ENCODE data around the gene SNCAIP.

DNA sequence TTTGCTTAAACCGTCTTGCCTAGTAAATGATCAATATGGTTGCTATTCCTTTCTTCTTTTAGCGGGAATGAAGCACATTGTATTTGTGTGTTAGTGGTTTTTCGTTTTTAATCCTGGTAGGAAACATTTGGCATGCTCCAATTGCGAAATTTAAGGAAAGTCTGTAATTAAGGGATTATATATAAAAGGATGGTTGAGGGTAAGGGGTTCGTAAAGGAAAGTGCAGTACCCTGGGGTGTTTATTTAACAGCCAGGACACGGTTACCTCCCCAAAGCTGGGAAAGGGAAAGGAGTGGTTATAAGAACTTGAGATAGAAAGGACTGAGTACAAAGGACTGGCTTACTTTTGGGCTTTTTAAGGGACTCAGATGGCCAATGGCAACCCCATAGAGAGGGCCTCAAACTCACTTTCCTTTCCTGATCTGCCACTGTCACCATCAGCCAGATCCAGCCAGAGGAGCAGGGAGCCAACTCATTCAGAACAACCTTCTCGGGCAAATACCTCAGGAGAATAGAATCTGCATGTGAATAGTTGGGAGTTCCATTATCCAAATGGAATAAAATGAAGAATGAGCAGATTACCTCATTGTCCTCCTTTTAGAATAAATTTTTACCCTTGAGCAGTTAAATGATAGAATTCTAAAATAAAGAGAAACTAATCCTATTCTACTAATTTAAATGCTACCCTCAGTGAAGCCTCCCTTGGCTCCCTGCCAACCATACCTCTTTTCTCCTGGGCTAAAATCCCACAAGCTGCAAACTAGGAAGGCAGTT, 117.7 kb downstream of the SNCAIP start:
- TF ChIP-seq EZH2phosphoT487 (IDR thresholded peaks at IDR 0.05; ENCODE audit: insufficient read depth, low read depth) = no peak
- no peak for TF ChIP-seq EZH2 (IDR thresholded peaks at IDR 0.05; ENCODE audit: insufficient read depth, poor library complexity, severe bottlenecking)

Data from GM23248 (cell line).